NCI-H2029 (cell line): ENCODE measurements around the gene SCUBE2.
"Not testable (repeated sequence)": the region's sequence is repeated elsewhere in the genome, so short reads cannot be mapped to it uniquely, and the experiment has no call there.

Experiments used
- DNase-seq: peaks from one replicate; lab custom pipeline; 2025; lab: John Stamatoyannopoulos, UW

The SCUBE2 gene

GRCh38 chr11:9042488-9042887, 48.9 kb downstream of the SCUBE2 start:
- DNase-seq: no peak

- no peak for DNase-seq
Observed at GRCh38 chr11:9041747-9042146, 49.7 kb downstream of the SCUBE2 start.

- DNase-seq: no peak
Observed at GRCh38 chr11:9040410-9040809, 51.0 kb downstream of the SCUBE2 start.

- DNase-seq: no peak
Observed at GRCh38 chr11:9039863-9040262, 51.5 kb downstream of the SCUBE2 start.

GRCh38 chr11:9039198-9039597, 52.2 kb downstream of the SCUBE2 start:
- no peak for DNase-seq

- DNase-seq: no peak
Observed at GRCh38 chr11:9038541-9038940, 52.9 kb downstream of the SCUBE2 start.

GRCh38 chr11:9037963-9038362, 53.4 kb downstream of the SCUBE2 start:
- no peak for DNase-seq

- no peak for DNase-seq
Observed at GRCh38 chr11:9037046-9037780, 54.2 kb downstream of the SCUBE2 start.

GRCh38 chr11:9030601-9031000, 60.8 kb downstream of the SCUBE2 start:
- peak; percentile 90 for DNase-seq

GRCh38 chr11:9029422-9029821, 62.0 kb downstream of the SCUBE2 start:
- no peak for DNase-seq

GRCh38 chr11:9028581-9028980, 62.8 kb downstream of the SCUBE2 start:
- no peak for DNase-seq

GRCh38 chr11:9025101-9025850, 66.1 kb downstream of the SCUBE2 start:
- no peak for DNase-seq

GRCh38 chr11:9022961-9023680, 68.3 kb downstream of the SCUBE2 start:
- DNase-seq: no peak

- DNase-seq: no peak
Observed at GRCh38 chr11:9020916-9021315, 70.5 kb downstream of the SCUBE2 start.

GRCh38 chr11:9019861-9020260, 71.5 kb downstream of the SCUBE2 start:
- no peak for DNase-seq

GRCh38 chr11:9017773-9018172, 73.6 kb downstream of the SCUBE2 start:
- DNase-seq: no peak

GRCh38 chr11:9016916-9017642, 74.3 kb downstream of the SCUBE2 start:
- no peak for DNase-seq

- DNase-seq: peak; percentile 62
Observed at GRCh38 chr11:9015677-9016076, 75.7 kb downstream of the SCUBE2 start.

- DNase-seq: no peak
Observed at GRCh38 chr11:9014826-9015225, 76.6 kb downstream of the SCUBE2 start.

GRCh38 chr11:9013373-9013772, 78.0 kb downstream of the SCUBE2 start:
- DNase-seq: no peak

- DNase-seq: not testable (repeated sequence)
Observed at GRCh38 chr11:9009538-9009937, 81.9 kb downstream of the SCUBE2 start.

GRCh38 chr11:9008661-9009060, 82.7 kb downstream of the SCUBE2 start:
- no peak for DNase-seq
